Endothelial cell of coronary artery (primary cell): ENCODE measurements around the gene NBDY. TPM values are rescaled to one million over a fixed set of nuclear protein-coding genes. Genes with fewer than 3 reads are reported as not detected.

Experiments
- total RNA-seq: library from RNA; depleted of rRNA; stranded (reverse); fragments of >200 nt; gene quantifications from 2 replicates; pipeline ENCODE4 v1.2.3, GENCODE V29; 2014

NBDY gene, protein sequence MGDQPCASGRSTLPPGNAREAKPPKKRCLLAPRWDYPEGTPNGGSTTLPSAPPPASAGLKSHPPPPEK
- total RNA-seq: 3.4 and 4.2 TPM in 2 replicates

DNA sequence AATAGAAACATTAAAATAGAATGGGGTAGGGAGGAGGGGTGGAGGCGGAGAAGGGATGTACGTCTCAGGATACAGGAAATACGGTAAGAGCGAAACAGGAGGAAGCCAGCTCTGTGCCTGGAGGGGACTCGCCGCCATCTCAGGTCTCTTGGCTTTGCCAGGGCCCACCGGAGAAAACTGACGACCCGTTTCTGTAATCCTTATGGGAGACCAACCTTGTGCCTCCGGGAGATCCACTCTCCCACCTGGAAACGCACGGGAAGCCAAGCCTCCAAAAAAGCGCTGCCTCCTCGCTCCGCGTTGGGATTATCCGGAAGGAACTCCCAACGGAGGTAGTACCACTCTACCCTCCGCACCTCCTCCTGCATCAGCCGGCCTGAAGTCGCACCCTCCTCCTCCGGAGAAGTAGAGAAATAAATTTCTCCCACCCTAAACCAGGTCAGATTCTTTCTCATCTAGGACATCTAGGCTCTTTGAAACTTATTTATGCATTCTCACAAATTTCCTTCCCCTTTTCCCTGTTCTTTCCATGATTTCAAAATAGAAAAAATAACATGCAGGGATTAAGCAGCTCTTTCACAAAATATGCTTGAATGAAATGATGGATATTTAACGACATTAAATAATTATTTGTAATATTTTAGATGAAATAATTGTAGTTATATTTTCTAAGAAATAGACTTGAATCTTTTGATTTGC, at the start of gene NBDY:
NBDY (plus strand) TSS at position 92 of the 699 bp plus-strand sequence; CDS start at position 203, 111 bp downstream.

Other genes with a start within 250 kb of the NBDY start
- 3.2 and 4.8 TPM in 2 replicates for gene UBQLN2, start 165.6 kb upstream of the NBDY start, total RNA-seq